A375 (cell line): ENCODE data around the gene OS9. TPM values are rescaled to one million over a fixed set of nuclear protein-coding genes. Genes with fewer than 3 reads are reported as not detected.

ENCODE experiments used
- total RNA-seq: library from RNA; depleted of rRNA; stranded (reverse); fragments of >200 nt; shearing (Covaris generic); gene quantifications from 2 replicates; pipeline ENCODE4 v1.2.3, GENCODE V29; 2014; rRNA removed

The OS9 gene, protein sequence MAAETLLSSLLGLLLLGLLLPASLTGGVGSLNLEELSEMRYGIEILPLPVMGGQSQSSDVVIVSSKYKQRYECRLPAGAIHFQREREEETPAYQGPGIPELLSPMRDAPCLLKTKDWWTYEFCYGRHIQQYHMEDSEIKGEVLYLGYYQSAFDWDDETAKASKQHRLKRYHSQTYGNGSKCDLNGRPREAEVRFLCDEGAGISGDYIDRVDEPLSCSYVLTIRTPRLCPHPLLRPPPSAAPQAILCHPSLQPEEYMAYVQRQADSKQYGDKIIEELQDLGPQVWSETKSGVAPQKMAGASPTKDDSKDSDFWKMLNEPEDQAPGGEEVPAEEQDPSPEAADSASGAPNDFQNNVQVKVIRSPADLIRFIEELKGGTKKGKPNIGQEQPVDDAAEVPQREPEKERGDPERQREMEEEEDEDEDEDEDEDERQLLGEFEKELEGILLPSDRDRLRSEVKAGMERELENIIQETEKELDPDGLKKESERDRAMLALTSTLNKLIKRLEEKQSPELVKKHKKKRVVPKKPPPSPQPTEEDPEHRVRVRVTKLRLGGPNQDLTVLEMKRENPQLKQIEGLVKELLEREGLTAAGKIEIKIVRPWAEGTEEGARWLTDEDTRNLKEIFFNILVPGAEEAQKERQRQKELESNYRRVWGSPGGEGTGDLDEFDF
- 135 and 140 TPM in 2 replicates for total RNA-seq

DNA sequence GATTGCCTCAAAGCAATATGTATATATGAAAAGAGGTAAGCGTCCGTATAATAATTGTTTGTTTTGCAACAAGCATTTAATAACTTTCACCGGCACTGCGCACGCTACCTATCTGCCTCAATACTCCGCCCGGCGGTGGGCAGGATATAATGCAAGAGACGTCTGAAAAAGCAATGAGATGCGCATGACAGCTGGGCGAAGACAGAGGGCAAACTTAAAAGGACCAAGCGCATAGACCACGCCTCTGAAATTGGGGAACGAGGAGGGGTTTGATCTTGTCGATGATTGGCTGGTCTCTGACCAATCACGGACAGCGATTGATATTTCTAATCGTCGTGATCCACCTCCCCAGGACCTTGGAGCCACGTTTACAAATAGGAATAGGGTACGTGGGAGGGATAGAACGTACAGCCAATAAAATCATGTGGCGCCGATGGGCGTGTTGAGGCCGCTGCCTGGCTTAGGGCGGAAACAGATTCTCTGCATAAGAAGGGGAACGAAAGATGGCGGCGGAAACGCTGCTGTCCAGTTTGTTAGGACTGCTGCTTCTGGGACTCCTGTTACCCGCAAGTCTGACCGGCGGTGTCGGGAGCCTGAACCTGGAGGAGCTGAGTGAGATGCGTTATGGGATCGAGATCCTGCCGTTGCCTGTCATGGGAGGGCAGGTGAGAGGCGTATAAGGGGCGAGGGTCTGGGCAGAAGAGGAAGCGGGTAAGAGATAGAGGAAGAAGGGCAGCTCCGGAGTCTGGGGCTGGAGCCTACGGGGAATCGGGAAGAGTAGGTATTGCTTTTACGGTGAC is at the start of gene OS9:
Gene OS9 (plus strand): TSS at position 474 of the 800 bp plus-strand sequence. CDS start 30 bp downstream, at position 504.

DNA sequence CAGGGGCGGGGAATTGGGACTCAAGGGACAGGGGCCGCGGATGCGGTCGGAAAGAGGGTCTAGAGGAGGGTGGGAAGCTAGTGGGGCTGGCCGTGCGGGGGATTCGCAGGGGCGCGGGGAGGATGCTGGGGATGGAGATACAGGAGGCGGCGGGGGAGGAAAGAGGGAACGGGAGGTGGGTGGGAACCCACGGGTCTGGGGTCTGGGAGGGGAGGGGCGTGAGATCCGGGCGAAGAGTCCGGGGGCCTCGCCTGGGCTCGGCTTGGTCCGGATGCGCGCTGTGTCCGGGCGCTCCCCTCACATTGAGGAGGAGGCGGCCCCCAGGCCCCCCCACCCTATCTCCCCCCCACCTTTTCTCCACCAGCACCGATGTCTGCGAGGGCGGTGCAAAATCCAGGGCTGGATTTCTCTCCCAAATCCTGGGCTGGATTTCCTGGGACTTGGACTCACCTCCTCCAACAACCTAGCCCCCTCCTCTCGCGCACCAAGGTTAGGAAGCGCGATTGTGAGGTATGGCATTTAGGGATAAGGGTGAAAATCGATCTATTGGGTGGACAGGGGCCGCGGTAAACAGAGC is 44.8 kb downstream of the OS9 start, which contains the start of gene AGAP2:
Gene AGAP2 (minus strand): TSS at position 82 of the 577 bp plus-strand sequence. CDS start 496 bp downstream, outside the sequence.

DNA sequence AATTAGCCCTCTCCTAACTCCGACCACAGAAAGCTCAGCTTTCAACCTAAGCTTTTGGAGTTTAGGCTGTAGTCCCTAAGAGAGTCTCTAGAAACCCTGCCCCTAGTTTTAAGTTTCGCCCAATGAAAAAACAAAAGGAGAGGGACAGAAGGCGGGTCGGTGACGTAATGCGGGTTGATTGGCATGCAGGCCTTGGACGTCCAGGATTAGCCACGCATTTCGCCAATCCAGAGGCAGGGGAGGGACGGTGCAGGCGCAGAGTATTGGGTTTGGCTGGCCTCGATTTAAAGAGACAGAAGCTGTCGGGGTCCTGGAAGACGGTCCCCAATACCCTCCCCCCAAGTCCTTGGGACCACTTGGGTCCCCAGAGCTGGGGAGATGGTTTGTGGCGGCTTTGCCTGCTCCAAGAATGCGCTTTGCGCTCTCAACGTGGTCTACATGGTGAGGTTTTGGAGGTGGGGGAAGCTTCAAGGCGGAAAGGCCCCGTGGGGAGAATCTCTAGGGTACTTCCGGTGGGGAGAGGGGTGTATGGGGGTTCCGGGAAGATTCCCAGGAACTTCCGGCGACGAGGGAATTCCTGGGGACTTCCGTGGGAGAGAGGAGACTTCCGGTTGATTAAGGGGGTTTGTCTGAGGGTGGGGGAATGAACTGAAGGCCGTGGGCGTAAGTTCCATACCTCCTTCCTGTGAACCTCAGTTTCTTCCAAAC is 51.0 kb downstream of the OS9 start, which contains the start of gene TSPAN31:
Gene TSPAN31 (plus strand): TSS at position 263 of the 708 bp plus-strand sequence. CDS start 116 bp downstream, at position 379.

DNA sequence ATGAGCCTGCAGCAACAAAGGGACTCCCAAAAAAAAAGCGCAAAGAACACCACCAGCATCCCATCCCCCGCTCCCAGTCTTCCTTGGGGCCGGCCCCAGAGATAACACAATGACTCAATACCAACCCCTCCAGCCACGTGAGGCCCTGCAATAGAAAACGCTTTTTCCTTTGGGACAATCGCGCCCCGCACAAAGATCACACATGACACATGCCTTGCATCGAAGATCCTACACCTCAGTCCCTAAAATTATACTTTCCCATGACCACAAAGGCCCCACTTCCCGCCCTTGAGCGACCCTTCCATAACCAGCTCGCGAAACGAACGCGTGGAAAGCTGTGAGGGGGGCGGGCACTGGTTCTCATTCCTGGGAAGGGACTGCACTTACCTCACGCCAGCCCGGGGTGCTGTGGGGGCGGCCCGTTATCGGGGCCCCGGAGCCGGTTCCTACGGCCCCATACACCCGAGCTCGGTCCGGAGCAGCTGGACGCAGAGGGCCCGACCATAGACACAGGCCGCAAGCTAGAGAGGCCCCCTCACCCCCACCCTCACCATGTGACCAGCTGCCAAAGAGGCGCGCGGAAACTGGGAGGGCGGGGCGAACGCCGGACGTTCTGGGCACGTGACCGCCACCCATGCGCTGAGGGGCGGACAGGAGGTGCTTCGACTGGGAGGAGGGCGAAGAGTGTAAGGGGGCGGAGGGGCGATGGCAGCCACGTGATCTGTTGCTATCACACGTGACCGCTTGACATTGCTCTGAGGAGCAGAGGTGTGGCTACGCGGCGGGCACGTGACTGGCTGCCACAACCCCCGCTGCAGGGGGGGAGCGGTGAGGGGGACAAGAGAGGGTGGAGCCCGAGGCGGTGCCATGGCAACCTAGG is 58.1 kb downstream of the OS9 start, which contains the start of gene CDK4:
Gene CDK4 (minus strand): TSS at position 523 of the 880 bp plus-strand sequence. CDS start 593 bp downstream, outside the sequence.

DNA sequence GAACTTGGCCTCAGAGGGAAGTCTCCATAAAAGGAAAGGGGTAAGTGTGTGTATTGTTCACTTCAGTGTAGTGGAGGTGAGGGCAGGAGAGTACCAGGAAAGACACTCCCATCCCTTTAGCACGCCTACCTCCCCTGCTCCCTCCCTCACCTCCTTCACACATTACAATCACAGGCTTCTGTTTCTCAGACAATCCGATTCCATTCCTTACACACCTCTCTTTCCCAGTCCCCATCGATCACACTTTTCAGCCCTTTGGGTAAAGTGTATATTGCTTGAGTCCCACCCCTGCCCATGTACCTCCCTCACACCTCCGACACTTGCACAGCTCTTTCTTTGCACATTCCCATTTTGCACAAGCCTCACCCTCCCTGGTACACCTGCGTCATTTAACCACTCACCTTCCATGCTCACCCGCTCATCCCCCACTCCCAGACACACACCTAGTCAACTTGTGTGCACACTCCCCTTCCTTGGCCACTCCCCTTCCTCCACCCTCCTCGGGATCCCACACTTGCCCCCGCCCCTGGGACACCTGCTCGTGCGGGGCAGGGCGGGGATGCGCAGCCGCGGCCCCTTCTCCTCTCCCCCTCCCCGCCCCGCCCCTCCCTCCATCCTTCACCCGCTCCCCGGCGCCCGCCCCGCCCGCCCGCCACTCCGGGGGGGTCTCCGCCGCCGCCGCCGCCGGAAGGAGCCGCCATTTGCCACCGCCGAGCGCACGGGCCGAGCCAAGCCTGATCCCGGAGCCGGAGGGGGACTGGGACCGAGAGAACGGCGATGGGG is 60.7 kb downstream of the OS9 start, which contains the start of gene MARCHF9:
Gene MARCHF9 (plus strand): TSS at position 693 of the 783 bp plus-strand sequence. CDS start 426 bp downstream, outside the sequence.

DNA sequence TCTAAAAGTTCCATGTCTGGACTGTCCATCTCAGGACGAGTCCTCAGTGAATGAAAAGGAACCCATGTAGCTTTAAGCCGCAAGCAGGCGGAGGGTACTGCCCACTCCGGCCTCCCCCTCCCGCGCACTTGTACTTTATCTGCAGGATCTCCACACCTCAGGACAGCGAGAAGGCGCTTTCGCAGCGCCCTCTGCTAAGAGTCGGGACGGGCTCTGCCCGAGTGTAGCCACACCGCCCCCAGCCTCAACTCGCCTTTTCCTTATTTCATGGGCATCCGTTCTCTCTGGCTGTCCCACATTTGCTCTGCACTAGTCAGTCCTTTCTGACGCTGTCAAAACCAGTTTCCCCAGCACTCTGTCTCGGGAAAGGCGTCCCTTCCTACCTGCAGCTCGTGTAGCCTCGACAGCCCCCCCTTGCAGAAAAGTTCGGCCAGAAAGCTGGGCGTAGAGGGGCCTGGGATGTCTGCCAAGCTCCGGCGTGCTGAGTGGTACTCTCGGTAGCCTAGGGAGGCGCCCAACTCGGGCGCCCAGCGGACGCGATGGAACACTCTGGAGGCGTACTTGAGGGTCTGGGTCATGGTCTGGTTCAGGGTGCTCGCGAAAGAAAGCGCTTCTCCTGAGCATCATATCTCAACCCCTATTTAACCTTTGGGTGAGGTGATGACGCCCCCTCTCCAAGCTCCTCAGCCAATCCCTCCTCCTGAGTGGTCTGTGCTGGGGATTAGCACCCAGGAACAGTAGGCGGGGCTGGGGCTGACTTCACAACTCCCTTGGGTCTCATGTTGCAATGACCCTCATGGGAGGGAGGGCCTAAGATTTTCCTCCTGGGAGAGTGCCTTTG is 72.8 kb downstream of the OS9 start, which contains the start of gene CYP27B1:
Gene CYP27B1 (minus strand): TSS at position 615 of the 841 bp plus-strand sequence. CDS start 37 bp downstream, at position 578.

Other genes with a start within 250 kb of the OS9 start
- gene INHBE, start 238.8 kb upstream of the OS9 start, total RNA-seq = 4.3 and 4.9 TPM in 2 replicates
- gene GLI1, start 234.3 kb upstream of the OS9 start, total RNA-seq = 0.30 and 0.90 TPM in 2 replicates
- 2.2 and 6.4 TPM in 2 replicates for gene ARHGAP9, start 214.3 kb upstream of the OS9 start, total RNA-seq
- gene MARS1, start 206.1 kb upstream of the OS9 start, total RNA-seq = 443 and 500 TPM in 2 replicates
- 58.1 and 66.1 TPM in 2 replicates for gene DDIT3, start 173.6 kb upstream of the OS9 start, total RNA-seq
- 13.7 and 25.7 TPM in 2 replicates for gene MBD6, start 171.3 kb upstream of the OS9 start, total RNA-seq
- 75.2 and 76.3 TPM in 2 replicates for gene DCTN2, start 146.9 kb upstream of the OS9 start, total RNA-seq
- 0.41 and 0.58 TPM in 2 replicates for gene KIF5A, start 144.1 kb upstream of the OS9 start, total RNA-seq
- 23.7 and 30.1 TPM in 2 replicates for gene PIP4K2C, start 102.9 kb upstream of the OS9 start, total RNA-seq
- gene DTX3, start 89.3 kb upstream of the OS9 start, total RNA-seq = 28.2 and 32.4 TPM in 2 replicates
- gene ARHGEF25, start 82.7 kb upstream of the OS9 start, total RNA-seq = 22.6 and 46.8 TPM in 2 replicates
- 25.6 and 26.7 TPM in 2 replicates for gene B4GALNT1, start 60.9 kb upstream of the OS9 start, total RNA-seq
- 2.1 and 2.3 TPM in 2 replicates for gene AGAP2, start 44.6 kb downstream of the OS9 start, total RNA-seq
- 36.1 and 40.0 TPM in 2 replicates for gene TSPAN31, start 50.9 kb downstream of the OS9 start, total RNA-seq
- gene CDK4, start 58.2 kb downstream of the OS9 start, total RNA-seq = 322 and 387 TPM in 2 replicates
- 10.2 and 11.7 TPM in 2 replicates for gene MARCHF9, start 61.0 kb downstream of the OS9 start, total RNA-seq
- gene CYP27B1, start 72.9 kb downstream of the OS9 start, total RNA-seq = 16.1 and 17.0 TPM in 2 replicates
- 24.6 and 27.6 TPM in 2 replicates for gene METTL1, start 78.0 kb downstream of the OS9 start, total RNA-seq
- gene EEF1AKMT3, start 78.5 kb downstream of the OS9 start, total RNA-seq = 3.0 and 3.3 TPM in 2 replicates
- 49.7 and 53.0 TPM in 2 replicates for gene TSFM, start 88.7 kb downstream of the OS9 start, total RNA-seq
- gene AVIL, start 124.6 kb downstream of the OS9 start, total RNA-seq = 0.72 and 1.6 TPM in 2 replicates
- 52.2 and 52.6 TPM in 2 replicates for gene CTDSP2, start 152.6 kb downstream of the OS9 start, total RNA-seq
- 8.8 and 10.5 TPM in 2 replicates for gene ATP23, start 247.4 kb downstream of the OS9 start, total RNA-seq